ENCODE data around the gene MAP7D3.
A peak's percentile ranks its signal among the peaks of the same experiment; 100 is the strongest.

The MAP7D3 gene

GRCh38 chrX:136203951-136204350 lies 47.2 kb downstream of the MAP7D3 start:
- DNase-seq, result no peak

GRCh38 chrX:136203438-136203837 lies 47.8 kb downstream of the MAP7D3 start:
- no peak for DNase-seq

- no peak for DNase-seq
Observed at GRCh38 chrX:136202889-136203288, 48.3 kb downstream of the MAP7D3 start.

- DNase-seq, result no peak
Observed at GRCh38 chrX:136201601-136202000, 49.6 kb downstream of the MAP7D3 start.

DNA sequence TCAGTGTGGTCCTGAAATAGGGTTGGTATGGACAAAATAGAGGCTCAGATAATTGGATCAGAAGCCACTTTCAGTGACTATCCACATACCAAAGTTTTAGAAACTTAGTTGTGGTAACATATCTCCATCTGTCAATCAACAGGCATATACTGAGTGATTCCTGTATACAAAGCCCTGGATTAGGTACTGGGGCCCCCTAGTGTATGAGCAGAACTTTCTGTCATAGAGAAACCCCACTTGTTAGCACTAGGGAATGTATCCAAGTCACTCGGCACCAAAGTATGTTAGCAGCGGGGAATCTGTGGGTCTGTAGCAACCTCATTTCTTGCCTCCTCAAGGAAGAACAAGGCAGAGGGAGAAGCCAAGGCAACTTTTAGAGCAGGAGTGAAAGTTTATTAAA lies 50.7 kb downstream of the MAP7D3 start:
- peak; percentile 6 for DNase-seq

DNA sequence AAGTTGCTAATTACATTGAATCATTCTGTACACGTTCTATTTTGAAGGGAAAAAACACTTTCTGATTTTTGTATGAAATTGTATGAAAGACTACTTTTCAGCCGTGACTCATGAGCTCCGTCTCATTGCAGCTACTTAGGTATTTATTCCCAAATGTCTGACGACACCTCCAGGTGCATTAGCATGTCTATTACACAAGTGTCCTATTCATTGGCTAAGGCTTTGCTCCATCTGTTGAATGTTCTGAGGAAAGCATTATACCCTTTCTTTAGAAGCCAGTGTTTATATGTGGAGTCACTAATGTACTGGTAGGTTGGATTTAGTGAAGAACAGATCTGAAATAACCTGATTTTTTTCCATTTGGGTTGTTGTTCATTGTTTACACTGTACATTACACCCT lies 51.8 kb downstream of the MAP7D3 start:
- no peak for DNase-seq

- DNase-seq, result no peak
Observed at GRCh38 chrX:136198678-136199243, 52.4 kb downstream of the MAP7D3 start.

GRCh38 chrX:136198010-136198409 lies 53.2 kb downstream of the MAP7D3 start:
- DNase-seq, result no peak

DNA sequence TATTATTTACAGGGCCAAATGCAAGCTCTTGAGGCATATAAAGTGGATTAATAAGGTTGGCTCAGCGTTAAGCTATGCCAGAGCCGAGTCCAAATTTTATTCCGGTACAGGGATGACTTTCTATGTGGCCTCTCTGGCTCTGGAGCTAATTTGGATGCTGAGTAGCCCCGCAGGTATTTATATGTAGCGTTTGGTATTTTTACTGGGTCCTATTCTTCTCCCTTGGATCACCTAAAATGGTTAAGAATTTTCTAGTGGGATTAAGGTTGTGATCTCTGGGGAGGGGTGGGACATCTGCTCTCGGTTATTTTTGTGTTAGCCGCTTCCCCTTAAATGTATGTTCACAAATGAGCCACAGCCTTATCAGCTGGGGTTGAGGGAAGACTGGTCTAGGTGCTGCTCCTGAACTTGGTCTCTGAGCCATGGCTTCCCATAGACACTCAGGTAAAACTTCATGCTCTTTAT lies 54.5 kb downstream of the MAP7D3 start:
- no peak for DNase-seq

GRCh38 chrX:136195247-136195646 lies 56.0 kb downstream of the MAP7D3 start:
- DNase-seq, result no peak

DNA sequence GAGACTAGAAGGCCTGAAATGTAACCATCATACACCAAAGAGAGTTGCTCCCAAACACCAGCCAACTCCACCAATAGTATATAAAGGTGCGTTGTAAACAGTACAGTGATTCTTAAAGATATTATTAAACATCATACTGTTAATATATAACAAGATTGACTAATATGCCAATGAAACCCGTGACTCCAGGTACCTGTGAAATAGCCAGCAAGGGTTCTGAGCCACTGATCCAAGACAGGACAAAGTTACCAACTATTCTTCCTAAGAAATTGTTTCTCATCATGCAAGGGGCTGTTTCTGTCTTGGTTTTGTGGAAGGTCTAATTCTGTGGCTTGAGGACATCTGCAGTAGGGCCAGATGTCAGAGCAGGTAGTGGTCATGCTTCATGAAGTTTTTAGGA lies 56.7 kb downstream of the MAP7D3 start:
- no peak for DNase-seq

- DNase-seq, result no peak
Observed at GRCh38 chrX:136193771-136194170, 57.4 kb downstream of the MAP7D3 start.

GRCh38 chrX:136192839-136193414 lies 58.3 kb downstream of the MAP7D3 start:
- no peak for DNase-seq

DNA sequence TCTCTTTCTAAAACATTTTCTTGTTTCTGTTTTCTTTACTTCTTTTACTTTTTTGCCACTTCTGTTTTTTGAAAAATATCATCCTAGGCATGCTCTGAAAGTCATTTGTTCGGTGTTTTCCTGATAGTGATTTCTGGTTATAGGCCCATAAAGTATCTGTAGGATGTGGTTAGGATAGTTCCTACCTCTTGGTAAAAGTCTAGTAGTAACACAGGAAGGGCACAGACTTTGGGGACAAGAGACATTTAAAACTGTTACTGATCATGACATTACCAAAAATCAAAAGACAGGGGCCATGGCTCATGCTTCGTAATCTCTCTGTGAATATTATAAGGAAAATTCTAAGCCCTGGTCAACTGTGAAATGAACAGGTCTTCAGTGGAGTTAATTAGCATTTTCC lies 59.1 kb downstream of the MAP7D3 start:
- no peak for DNase-seq

DNA sequence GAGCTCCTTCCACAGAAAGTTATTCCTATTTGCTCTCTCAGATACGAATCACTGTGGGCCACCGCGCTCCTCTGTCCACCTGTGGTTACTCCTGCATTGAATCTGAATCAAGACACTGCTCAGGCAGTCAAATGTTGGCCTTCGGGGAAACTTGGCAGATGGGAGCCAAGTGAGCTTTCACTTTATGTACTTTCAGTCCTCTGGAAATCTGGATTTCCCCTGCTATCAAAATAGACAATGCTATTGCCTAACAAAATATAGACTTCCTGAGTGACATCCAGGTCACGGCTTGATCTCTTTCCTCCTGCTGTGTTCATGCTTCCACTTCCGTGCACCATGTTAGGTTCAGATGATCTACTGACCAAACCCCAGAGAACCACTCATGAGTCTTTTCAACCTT lies 60.0 kb downstream of the MAP7D3 start:
- DNase-seq, result no peak

DNA sequence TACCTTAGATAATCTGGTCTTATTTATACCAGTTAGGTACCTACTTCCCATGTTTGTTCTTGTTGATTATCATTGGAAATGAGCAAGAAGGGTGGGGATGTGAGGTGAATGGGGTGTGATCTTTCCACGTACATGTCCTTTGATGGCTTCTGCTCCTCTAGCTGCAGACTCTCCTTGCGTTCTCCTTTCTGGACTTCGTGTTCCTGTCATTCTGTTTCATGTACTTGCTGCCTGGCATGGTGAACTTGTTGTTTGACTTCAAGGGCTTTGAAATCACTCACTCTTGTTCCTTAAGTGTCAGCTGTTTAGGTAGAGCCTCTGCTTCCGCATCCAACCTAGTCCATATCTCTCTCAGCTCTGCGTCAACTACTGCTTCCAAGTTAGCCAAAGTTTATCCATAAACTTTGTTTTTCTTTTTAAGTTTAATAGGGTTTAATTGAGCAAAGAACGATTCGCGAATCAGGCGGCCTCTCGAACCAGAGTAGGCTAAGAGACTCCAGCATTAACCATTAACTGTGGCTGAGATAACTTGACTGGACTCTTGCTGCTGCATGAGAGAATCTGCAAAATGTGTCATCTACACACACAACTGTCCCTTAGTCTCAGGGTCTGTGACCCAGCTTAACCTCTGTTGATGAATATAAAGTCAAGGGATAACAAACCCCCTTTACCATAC lies 61.0 kb downstream of the MAP7D3 start:
- no peak for DNase-seq

GRCh38 chrX:136189222-136189621 lies 62.0 kb downstream of the MAP7D3 start:
- no peak for DNase-seq

- DNase-seq, result no peak
Observed at GRCh38 chrX:136186023-136186413, 65.2 kb downstream of the MAP7D3 start.

GRCh38 chrX:136185401-136186022 lies 65.7 kb downstream of the MAP7D3 start:
- DNase-seq, result no peak

GRCh38 chrX:136183917-136184316 lies 67.3 kb downstream of the MAP7D3 start:
- no peak for DNase-seq

DNA sequence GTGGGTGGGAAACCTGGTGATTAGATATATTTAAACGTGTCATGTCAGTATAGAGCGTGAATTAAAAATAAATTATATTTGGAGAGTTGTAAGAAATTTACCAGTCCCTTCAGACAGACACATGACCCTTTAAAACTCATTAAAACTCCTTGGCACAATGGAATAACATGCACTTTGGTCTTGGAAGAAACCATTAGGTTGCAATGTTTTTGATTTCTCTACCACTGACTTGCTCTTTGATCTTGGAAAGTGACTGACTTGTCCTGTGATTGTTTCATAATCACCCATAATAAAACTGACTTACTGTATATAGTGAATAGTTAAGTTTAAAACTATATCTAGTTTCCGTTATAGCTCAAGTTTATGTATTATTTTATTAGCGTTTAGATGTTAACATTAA lies 68.0 kb downstream of the MAP7D3 start:
- no peak for DNase-seq

- no peak for DNase-seq
Observed at GRCh38 chrX:136182414-136182813, 68.8 kb downstream of the MAP7D3 start.

DNA sequence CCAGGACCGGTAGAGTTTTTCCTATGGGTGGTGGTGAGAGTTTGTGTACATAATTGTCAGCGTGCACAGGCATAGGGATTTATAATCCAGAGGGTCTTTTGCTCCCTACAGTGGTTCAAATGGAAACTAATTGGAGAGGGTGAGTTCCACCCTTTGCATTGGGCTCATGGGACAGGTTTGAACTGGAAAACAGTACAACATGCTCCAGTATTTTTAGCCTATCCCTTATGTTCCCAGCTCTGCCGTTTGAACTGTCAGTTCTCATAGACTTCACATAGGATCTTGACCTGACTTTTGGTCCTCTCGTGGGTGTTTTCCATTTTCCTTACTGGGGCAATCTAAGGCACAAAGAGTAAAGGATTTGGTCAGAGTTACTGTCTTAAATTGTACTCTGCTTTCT lies 72.1 kb downstream of the MAP7D3 start:
- DNase-seq, result no peak

- DNase-seq, result no peak
Observed at GRCh38 chrX:136176399-136176825, 74.8 kb downstream of the MAP7D3 start.

Data from RPMI8226 (cell line).